ENCODE data around the gene FIGN.

The FIGN gene

DNA sequence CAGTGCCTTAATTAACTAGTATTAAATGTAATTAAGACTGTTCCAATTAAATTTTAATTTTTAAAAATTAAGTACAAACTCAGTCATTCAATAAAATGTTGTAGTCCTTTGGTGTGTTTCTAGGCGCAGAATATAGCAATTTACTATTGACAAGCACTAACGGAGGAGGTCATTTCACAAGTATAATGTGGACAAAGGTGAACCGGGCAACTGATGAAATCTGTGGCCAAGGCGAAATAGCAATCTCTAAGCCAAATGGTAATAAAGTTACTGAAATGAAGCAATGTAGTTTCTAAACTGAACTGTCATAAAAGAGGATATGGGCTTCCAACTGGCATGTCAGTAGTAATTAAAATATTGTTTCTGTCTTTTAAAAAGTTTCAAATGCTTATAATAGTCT lies 27.5 kb downstream of the FIGN start:
- DNase-seq (ENCODE audit: low read depth), result no peak

DNA sequence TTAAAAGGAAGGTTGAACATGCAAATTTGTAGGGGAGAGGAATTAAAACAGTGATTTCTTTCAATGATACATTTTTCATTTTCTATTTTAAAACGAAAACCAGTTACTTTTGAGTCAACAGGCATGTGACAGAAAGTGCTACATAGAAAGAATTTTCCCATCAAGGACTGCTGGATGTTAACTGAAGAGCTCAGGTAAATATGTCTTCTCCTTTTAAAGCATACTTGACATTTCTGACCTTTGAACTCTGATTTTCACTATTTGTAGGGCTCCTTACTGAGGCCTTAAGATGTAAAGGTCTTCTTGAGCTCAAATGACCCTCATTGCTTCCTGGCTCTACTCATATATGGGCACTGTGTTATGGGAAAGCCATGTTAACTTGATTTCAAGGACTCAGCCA lies 32.4 kb downstream of the FIGN start:
- DNase-seq (ENCODE audit: low read depth), result no peak

DNA sequence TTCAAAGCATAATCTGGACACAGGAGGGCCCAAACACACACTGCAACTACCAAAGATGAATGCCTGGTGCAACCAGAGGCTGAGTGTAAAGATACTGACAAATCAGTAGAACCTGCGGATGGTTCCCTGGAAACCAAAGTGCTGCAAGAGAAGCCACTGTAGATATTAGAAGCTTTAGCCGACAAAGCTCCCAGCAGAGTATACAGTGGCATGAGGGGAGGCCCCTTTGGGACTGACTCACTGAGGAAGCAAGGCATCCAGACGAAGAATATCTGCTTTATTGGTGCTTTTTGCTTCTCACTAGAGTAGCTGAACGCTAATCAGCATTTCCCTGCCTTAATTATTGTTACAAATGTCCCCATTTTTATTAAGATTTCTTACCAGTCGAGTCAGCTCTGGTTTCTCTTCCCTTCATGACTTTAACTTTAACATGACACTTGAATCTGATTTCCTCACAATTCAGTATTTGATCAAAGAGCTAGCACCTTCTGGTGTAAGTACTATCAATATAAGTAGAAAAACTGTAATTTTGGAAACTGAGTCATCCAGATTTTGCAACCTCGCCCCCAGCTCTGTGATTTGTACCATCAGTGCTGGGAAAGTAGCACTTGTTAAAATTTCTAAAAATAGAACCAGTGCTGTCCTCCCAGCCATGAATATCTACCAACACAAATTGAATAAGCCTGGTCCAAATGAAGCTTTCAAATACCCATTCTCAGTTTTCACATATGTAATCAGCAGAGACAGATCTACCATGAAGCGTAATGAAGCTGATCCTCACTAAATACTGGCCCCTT lies 34.2 kb downstream of the FIGN start:
- no peak for DNase-seq (ENCODE audit: low read depth)

DNA sequence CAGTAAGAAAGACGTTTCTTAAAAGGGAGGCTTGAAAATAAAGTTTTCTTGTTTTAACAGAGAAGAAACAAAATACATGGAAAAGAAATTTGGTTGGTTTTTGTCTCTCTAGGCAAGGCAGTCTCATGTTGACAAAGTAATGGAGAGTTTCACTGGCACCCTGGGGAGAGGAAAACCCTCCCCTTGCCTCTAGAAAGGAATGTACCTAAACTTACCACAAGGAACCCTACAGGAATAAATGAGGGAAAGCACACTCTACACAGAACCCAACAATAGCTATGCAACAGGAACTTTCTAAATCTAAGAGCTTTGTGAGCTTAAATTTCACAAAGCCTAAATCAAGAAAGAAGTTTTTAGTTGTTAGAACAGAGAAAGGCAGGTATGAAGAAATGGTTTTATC lies 37.0 kb downstream of the FIGN start:
- DNase-seq (ENCODE audit: low read depth), result no peak

DNA sequence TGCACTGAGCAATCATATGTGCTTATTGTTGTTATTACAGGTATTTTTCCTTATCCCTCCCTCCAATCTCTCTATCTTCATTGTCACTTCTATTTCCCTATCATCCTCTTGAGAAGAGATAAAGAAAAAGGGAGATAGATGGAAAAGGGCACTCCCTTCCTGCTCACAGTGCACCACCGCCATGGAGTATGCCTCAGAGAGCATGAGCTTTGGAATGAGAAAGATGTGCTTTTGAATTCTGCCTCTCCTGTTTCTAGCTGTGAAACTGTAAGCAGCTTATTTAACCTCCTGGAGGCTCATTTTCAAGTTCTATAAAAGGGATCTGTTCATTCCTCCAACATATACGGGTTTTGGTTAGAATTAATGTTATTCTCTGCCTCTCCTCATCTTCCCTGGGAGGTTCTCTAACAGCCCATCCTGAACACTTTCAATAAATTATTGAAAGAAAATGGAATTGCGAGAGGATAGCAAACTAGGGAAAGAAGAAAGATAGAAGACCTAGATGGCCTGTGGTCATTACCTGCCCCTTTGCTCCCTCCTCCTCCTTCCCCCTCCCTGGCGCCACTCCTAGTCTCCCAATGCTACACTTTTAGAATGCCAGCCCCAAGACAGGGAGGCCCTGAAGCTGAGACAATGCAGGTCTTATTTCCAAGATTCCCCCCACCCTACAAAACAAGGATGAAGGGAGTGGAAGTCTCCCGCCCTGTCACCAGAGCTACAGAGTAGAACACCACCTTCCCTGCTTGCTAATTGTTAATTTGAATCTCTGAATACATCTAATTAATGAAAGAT lies 37.8 kb downstream of the FIGN start:
- DNase-seq (ENCODE audit: low read depth), result no peak

DNA sequence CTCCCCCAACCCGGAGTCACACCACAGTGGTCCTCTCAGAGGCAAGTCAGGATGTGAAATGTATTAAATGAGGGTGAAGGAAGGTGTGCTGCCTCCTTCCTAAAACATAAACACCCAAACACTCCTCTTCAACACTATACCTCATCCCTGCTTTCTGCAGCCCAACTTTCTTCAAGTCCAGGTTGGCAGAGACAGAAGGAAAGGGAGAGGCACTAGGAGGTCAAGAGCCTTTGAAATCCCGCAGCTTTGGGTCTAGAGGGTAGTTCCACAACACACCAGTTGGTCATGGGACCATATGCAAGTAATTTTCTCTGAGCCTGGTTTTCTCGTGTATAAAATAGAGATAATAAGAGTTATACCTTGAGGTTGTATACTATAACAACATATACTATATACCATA lies 38.4 kb downstream of the FIGN start:
- DNase-seq (ENCODE audit: low read depth), result no peak

DNA sequence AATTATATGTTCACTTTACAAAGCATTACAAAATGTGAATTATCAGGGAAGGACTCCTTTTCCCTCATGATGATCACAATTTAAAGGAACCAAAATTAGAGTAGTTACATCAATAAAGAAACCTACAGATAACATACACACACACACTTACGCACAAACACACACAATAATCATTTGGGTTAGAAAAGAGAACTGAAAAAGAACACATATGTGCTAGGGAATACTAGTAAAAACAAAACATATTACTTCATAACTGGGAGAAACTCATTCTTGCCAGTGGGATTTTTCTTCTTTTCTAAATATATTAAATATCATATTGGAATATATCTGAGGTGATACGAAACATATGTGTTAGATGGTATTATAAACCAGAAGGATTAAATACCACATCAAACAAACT lies 42.3 kb downstream of the FIGN start:
- no peak for DNase-seq (ENCODE audit: low read depth)

DNA sequence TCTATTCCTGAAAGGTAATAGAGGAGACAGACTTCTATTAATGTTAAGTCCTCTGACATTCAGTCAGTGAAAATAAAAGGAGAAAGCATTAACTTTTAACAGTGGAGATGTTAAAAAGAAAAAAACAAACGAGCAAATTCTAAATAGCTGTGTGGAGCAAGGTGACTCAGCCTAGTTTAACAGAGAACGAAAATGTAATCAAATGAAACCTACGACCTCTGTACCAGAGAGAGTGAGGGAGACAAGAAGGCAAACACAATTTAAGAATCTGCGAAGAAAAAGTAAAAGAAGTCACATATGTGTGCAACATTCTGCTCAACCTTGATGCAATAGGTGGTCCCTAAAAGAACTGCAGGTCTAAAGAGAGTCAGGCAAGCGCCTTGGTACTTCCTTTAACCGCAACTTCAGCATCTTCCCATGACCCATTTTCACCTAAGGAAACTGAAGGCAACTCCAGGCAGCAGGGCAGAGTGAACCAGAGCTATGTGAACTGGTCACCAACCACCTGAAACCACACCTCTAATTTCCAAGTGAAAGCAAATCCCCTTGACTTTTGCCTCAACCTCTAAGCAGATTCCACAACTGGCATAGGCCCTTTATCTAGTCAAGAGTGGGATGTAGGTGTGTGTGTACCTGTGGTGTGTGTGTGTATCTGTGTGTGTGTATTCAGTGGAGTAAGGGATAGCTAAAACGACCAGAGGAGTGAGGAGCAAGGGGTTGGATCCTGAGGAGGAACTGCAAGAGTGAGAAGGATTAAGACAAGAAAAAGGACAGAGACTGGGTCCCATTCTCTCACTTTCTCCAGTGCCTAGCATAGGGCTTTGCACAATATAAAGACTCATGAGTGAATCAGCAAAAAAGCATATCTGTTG lies 43.0 kb downstream of the FIGN start:
- no peak for DNase-seq (ENCODE audit: low read depth)

DNA sequence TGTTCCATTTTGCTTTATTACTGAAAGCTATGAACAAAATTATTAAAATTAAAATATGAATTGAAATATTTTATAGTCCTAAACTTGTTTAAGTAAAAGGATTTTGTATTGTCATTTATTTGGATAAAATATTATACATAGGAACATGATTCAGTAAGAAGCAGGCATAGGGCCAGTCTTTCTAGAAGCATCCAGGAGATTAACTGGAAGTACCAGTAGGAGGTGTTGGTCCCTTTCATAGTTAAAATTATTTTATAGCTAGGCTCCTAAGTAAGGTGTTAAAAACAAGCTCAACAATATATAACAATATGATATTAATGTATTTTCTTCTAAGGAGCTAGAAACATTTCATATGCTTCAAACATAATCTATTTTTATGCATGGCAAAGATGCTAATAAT lies 43.7 kb downstream of the FIGN start:
- no peak for DNase-seq (ENCODE audit: low read depth)

DNA sequence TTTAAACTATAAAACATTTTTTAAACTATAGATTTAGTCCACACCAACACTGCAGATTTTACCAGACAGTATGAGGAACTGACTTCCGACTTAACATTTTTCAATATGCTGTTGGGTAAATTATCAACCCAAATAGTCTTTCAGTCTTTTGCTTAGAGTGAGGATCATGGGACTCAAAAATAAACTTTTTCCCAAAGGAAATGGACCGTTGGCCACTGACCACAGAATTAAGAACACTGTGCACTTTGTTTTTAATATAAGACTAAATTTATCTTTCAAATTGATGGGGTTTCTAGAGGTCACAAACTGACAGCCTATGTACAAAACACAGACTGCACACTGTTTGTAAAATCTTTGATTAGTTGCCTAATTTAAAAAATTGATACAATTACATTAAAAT lies 44.9 kb downstream of the FIGN start:
- no peak for DNase-seq (ENCODE audit: low read depth)

DNA sequence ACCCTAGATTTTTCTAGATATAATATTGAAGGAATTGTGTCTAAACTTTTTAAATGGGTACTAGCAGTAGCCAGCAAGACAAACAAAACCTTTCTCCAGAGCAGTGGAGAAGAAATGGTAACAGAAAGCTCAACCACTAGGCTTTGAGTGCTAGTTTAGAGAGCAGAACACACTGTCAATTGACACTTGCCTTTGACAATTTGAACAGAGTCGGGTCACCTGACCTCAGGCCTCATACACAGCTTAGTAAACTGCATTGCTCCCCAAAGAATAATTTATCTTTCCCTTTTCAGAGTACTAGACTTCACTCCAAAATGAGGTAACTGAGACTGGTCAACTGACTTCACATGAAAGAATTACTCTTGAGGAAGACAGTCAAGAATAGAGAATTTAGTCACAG lies 48.6 kb downstream of the FIGN start:
- DNase-seq (ENCODE audit: low read depth), result no peak

DNA sequence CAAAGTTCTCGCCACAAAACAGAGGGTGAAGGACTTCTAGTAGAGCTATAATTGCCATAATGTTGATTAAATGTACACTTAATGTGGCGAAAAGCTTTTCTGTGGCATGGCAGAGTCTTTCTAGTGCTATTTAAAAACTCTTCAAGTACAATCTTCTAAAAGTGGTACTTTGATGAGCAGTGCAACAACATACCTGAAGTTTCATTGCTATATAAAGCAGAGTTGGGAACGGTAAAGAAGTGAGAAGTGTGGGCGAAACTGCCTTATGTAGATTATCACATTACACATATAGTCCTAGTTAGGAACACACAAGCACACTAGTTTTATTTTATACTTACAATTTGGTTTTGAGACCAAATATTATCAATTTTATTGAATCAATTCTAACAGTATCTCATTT lies 49.5 kb downstream of the FIGN start:
- DNase-seq (ENCODE audit: low read depth), result no peak

DNA sequence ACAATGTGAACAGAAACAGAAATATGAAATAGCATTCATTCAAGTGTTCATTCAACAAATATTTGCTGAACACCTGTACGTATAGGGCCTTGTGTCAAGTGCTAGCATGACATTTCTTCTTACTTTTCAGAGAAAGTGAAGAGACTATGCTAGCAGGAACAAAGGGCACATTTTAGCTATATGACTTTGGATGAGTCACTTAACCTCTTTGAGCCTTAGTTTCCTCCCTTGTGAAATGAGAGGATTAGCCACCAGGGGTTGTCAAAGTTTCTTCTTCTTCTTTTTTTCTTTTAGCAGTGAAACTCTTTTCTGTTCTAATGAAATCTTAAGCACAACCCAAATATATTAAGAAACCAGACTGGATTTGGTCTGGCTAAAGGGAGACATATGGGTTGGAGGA lies 53.1 kb downstream of the FIGN start:
- no peak for DNase-seq (ENCODE audit: low read depth)

DNA sequence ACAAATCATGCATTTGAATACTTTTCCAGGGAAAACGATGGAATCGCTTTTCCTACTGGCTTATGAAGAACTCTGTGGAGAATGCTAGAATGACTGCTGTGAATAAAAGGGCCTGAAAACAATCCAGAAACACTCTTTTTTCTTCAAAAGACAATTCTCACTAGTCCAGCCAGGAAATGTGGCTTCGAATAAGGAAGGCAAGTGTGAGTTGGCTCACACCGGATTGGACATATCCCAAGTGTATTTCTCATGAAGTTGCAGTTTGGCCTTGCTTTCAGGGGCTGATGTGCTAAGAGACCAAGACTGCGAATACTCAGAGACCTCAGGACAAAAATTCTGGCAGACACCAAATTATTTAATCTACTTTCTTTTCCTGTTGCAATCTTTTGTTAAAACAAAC lies 54.1 kb downstream of the FIGN start:
- no peak for DNase-seq (ENCODE audit: low read depth)

DNA sequence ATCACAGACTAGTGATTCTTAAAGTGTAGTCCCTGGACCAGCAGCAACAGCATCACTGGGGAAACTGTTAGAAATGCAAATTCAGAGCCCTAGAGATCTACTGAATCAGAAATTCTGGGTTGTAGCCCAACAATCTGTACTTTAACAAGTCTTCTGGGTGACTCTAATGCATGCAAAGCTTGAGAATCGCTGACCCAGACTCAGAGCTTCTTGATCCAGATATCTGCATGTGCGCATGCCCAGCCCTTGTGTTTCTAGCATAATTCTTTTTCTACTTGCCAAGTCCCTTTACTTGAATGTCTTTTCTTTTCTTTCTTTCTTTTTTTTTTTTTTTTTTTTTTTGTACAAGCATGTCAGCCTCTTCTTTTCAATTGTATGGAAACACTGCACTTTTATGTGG lies 60.4 kb downstream of the FIGN start:
- DNase-seq (ENCODE audit: low read depth), result no peak

DNA sequence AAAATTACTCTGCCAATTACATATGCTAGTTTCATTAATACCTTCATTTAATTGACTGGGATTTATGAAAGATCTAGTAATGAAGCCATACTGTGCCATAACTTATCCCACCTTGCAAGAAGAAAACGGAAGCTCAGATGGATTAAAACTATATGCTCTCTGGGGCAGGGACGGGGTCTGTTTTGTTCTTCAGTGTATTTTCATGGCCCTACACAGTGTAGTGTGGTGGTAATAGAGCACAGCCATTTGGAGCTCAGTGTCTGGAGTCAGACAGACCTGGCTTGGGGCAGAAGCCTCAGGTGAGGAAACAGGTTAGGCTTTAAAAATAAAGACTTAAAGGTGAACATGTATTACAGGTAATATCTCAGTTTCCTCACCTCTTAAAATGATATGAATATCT lies 62.3 kb downstream of the FIGN start:
- no peak for DNase-seq (ENCODE audit: low read depth)

DNA sequence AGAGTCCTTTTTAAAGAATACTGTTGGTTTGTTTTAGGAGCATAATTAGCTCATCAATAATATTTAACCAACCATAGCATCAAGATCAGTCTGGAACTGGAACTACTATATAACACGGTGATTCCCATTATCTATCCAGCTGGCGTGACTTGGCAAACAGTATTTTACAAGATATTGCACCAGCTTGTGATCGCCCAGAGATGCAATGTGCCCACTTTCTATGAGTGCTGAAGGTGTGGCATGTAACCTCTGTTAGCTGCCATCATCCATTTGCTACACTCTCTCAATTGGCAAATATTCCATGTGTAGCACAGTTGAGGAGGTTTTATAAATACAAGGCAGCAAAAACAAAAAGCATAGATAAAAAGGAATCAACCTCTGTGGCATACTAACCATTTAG lies 64.9 kb downstream of the FIGN start:
- DNase-seq (ENCODE audit: low read depth), result no peak

DNA sequence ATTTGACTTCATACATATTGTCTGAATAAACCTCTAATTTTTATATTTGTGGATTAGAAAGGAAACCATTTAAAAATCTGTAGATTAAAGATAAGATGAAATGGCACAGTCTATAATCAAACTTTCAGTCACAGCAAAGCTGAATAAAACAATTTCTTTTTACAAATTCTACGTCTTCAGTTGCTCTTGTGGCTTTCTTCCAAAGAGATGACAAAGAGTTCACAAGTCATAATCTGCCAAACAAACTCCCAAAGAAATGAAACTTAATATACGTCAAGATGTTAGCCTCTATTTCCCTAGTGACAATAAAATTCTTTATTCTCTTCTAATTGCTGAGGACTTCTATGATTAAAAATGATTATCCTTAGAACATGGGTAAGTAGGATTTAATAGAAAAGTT lies 66.3 kb downstream of the FIGN start:
- DNase-seq (ENCODE audit: low read depth), result no peak

DNA sequence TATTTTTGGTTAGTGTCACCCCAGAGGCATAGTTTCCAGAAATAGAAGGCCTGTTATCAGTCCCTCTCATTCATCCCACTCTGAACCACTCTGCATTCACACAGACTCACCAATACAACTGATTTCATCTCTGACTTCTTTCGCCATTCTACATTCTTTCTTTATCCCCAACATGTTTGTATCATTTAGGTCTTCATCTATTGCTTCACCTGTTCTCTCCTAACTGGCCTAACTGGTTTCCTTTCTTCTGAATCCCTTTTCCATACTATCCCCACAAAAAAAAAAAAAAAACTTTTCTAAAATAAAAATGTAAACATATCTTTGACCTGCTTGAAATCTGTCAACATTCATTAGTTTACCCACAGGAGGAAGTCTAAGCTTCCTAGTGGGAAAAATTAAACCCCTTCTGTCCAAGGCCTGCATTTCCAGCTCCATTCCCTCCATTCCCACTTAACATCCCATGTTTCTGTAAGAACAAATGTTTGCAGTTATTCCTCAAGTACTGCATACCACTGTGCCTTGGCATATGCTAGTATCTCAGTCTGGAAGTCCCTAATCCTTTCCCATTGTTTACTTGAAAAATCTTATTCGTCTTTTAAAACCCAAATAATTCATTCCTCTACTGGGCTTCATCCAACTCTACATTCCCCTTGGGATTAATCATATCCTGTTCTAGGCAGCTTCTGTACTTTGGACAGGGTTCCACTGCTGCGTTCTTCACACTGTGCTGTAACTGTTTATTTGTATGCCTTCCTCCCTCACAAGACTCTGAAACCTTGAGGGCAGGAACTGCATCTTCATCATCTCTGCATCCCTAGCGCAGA lies 68.5 kb downstream of the FIGN start:
- no peak for DNase-seq (ENCODE audit: low read depth)

DNA sequence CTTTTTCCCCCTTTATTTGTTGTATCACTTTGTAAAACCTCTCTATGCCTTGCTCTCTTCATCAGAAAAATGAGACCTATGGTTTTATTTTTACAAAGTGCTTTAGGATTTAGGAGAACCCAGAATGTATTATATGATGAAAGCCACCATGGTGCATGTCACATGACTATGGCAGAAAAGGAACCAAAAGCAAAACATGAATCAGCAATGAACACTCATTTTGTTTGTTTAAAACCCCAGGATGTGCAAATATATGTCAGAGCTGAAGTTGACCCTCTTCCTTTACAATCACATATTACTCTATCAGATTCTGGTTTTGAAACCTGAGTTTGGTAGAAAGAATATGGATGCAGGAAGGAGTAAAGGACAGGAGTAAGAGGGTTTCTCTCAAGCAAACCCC lies 70.0 kb downstream of the FIGN start:
- DNase-seq (ENCODE audit: low read depth), result no peak

DNA sequence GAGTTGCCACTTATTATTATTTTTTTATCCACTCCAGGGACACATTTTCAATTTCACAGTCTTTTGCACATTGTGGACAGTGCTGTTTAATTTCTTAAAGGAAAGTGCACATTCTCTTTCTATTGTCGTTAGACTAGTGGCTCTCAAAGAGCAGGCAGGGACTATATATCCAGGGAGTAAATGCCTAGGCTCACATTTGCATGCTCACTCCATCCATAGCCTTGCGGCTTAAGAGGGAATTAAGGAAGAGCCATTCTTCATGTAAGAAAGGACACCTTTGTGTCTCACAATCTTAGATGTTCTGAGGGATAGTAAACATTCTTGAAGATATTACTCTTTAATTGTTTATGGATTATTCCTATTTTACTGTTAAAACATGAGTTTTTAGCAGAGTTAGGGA lies 70.8 kb downstream of the FIGN start:
- no peak for DNase-seq (ENCODE audit: low read depth)

DNA sequence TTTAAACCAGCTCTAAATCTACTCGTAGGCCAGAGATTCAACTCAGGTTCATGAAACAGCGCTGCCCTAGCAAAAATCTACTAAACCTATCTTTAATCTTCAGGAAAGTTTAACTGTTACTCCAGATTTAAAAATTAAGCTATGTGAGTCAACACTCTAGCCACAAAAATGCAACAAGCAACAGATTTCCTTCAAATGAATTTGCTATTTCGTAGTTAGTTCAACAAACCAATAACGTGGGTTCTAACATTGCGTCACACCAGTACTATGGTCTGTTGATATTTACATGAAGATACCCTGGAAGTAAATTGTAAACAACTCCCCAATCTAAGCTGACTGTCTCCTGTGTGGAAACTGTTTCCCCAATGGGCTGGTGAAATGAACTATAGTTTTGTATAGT lies 71.2 kb downstream of the FIGN start:
- DNase-seq (ENCODE audit: low read depth), result no peak
